Retina (tissue), 1 donor: ENCODE data around the gene CELA1.
"Not testable (repeated sequence)": the region's sequence is repeated elsewhere in the genome, so short reads cannot be mapped to it uniquely, and the experiment has no call there.

Source experiments
- DNase-seq: peaks from one replicate; pipeline ENCODE4 v3.0.0-alpha.2; 2016

CELA1 gene

GRCh38 chr12:51307655-51308593 is 38.6 kb downstream of the CELA1 start:
- DNase-seq, result no peak

- DNase-seq, result no peak
Observed at GRCh38 chr12:51306507-51306906, 40.0 kb downstream of the CELA1 start.

- DNase-seq, result not testable (repeated sequence)
Observed at GRCh38 chr12:51300768-51301167, 45.7 kb downstream of the CELA1 start.

- DNase-seq, result no peak
Observed at GRCh38 chr12:51295651-51296050, 50.8 kb downstream of the CELA1 start.

GRCh38 chr12:51294097-51294496 is 52.4 kb downstream of the CELA1 start:
- DNase-seq, result not testable (repeated sequence)

GRCh38 chr12:51293696-51294095 is 52.8 kb downstream of the CELA1 start:
- DNase-seq, result no peak

GRCh38 chr12:51291603-51292513 is 54.6 kb downstream of the CELA1 start:
- DNase-seq, result not testable (repeated sequence)

GRCh38 chr12:51285843-51286242 is 60.6 kb downstream of the CELA1 start:
- no peak for DNase-seq

GRCh38 chr12:51281202-51281924 is 65.1 kb downstream of the CELA1 start:
- no peak for DNase-seq
